ENCODE results near the gene CBLB. TPM values are rescaled to one million over a fixed set of nuclear protein-coding genes. Genes with fewer than 3 reads are reported as not detected.

Gene CBLB
- total and polyA plus RNA-seq, 4 donors = 25.1 to 44.6 (median 30.8) TPM

DNA sequence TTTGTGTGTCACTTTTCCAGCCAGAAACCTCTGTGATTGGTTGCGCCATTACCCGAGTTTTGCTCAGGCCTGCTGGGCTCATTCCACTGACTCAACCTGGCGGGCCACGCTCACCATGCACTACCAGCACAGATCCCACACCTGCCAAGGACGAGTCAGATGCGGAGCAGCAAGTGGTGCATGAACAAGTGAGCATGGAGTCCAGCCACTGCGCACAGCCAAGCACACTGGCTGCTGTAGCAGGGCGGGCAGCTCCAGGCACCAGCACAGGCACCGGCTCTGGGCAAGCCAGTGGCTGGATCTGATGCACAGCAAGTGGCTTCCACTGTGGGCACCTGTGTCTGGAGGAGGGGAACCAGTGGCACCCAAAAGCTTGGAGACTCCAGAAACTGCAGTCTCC is 110.4 kb downstream of the CBLB start:
- no peaks in the 10 kb centered on the region for H3K27me3 ChIP-seq (ENCODE audit: control insufficient read depth, insufficient read depth, low read length)
- H3K36me3 ChIP-seq (ENCODE audit: control insufficient read depth, insufficient read depth, low read length) = peaks cover 11% of the 10 kb centered on the region
- DNase-seq (ENCODE audit: low read depth in 4 of 6, low spot score in 6 of 6) = no peak
- WGBS (ENCODE audit: insufficient coverage) = 94% methylated on average over 7 of the region's 9 CpGs
- no peaks in the 10 kb centered on the region for H3K4me1 ChIP-seq (ENCODE audit: control insufficient read depth, insufficient read depth, low read length)
- H3K4me3 ChIP-seq (ENCODE audit: low read depth, low read length) = no peak overlapping the region
- no peaks in the 10 kb centered on the region for H3K9me3 ChIP-seq (ENCODE audit: control insufficient read depth, insufficient read depth, low read length)
- no peak overlapping the region for H3K27ac ChIP-seq (ENCODE audit: low read depth, low read length)

DNA sequence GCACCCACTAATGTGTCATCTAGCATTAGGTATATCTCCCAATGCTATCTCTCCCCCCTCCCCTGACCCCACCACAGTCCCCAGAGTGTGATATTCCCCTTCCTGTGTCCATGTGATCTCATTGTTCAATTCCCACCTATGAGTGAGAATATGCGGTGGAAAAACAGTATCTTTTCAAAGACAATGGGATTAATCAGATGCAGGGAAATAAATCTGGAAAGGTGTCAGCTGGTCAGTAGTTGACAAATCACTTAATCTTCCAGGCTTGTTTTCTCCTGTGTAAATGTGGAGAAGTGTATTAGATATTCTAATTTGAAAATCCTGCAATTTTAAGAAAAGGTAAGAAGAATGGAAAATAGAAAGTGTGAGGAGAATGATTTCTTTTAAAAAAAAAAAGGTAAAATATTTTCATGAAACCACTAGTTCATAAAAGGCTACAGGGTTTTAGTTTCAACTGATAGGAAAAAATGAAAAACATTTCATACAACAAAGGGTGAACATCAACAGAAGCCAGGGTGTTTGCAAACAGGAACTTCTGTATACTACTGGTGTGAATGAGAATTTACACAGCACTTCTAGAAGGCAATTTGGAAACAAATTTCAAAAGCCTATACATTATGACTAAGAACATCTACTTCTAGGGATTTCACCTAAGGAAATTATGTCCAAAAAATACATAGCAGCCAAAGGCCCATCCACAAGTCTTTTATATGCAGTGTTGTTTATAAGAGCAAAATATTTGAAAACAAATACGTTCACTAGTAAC is 113.5 kb downstream of the CBLB start:
- Histone ChIP-seq H3K4me3 (ENCODE audit: low read depth, low read length) (no peak overlapping the region), H3K9me3 (ENCODE audit: control insufficient read depth, insufficient read depth, low read length) (no peaks in the 10 kb centered on the region), H3K27me3 (ENCODE audit: control insufficient read depth, insufficient read depth, low read length) (no peaks in the 10 kb centered on the region), H3K27ac (ENCODE audit: low read depth, low read length) (no peak overlapping the region), H3K36me3 (ENCODE audit: control insufficient read depth, insufficient read depth, low read length) (peaks cover 11% of the 10 kb centered on the region), H3K4me1 (ENCODE audit: control insufficient read depth, insufficient read depth, low read length) (no peaks in the 10 kb centered on the region)
- no peak for DNase-seq (ENCODE audit: low read depth in 4 of 6, low spot score in 6 of 6)
- no CpG with 5 or more reads among the region's 2 CpGs for WGBS (ENCODE audit: insufficient coverage)

DNA sequence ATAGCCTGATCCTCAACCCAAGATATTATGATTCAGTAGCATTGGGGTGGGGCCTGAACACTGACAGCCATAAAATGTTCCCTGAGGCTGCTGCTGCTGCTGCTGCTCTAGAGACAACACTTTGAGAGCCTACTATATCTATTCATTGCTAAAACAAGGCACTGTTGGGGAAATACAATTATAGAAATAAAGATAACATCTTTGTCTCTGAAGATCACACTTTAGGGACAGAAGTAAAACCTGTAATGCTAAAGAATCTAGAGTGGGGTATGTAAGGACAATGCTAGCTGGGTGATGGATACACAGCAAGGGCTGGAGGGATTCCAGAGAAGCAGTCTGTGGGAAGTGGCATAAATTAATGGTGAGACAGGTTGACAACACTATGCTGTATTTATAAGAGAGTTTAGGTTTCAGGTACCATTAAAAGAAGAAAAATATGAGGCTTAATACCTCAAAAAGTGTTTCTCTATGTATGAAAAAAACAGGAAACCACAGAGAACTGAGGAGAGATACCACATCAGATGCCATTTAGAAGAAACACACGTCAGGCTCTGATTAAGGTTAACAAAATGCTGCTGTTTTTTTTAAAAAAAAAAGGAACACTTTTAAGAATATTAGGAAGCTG is 115.9 kb downstream of the CBLB start:
- Histone ChIP-seq H3K36me3 (ENCODE audit: control insufficient read depth, insufficient read depth, low read length) (no peaks in the 10 kb centered on the region), H3K27ac (ENCODE audit: low read depth, low read length) (no peak overlapping the region), H3K4me1 (ENCODE audit: control insufficient read depth, insufficient read depth, low read length) (no peaks in the 10 kb centered on the region), H3K9me3 (ENCODE audit: control insufficient read depth, insufficient read depth, low read length) (no peaks in the 10 kb centered on the region), H3K4me3 (ENCODE audit: low read depth, low read length) (no peak overlapping the region), H3K27me3 (ENCODE audit: control insufficient read depth, insufficient read depth, low read length) (no peaks in the 10 kb centered on the region)
- peak in 2 of 6 donors; percentile 21 to 24 for DNase-seq (ENCODE audit: low read depth in 4 of 6, low spot score in 6 of 6)
- WGBS (ENCODE audit: insufficient coverage) = no CpG with 5 or more reads among the region's 1 CpG

DNA sequence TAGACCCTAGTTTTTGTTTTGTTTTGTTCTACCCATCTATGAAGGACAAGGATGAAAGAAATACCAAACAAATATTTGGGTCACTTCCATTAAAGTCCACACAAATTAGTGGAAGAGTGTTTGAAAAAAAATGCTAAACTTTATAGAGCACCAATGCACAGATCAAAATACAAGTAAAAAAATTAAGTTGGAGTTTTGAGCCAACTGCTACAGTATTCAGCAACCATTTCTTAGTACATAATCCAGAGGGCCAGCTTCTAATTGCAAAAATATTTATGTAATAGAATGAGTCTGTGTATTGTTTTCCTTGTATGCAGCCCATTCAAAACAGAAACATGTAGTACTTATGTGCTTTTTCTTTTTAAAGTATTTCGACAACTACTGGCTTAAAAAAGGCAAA is 121.1 kb downstream of the CBLB start:
- peak in 1 of 6 donors; percentile 15 for DNase-seq (ENCODE audit: low read depth in 4 of 6, low spot score in 6 of 6)
- H3K36me3 ChIP-seq (ENCODE audit: control insufficient read depth, insufficient read depth, low read length) = no peaks in the 10 kb centered on the region
- H3K27ac ChIP-seq (ENCODE audit: low read depth, low read length) = no peak overlapping the region
- no peaks in the 10 kb centered on the region for H3K4me1 ChIP-seq (ENCODE audit: control insufficient read depth, insufficient read depth, low read length)
- no CpG with 5 or more reads among the region's 1 CpG for WGBS (ENCODE audit: insufficient coverage)
- no peaks in the 10 kb centered on the region for H3K27me3 ChIP-seq (ENCODE audit: control insufficient read depth, insufficient read depth, low read length)
- no peaks in the 10 kb centered on the region for H3K9me3 ChIP-seq (ENCODE audit: control insufficient read depth, insufficient read depth, low read length)
- H3K4me3 ChIP-seq (ENCODE audit: low read depth, low read length) = no peak overlapping the region

DNA sequence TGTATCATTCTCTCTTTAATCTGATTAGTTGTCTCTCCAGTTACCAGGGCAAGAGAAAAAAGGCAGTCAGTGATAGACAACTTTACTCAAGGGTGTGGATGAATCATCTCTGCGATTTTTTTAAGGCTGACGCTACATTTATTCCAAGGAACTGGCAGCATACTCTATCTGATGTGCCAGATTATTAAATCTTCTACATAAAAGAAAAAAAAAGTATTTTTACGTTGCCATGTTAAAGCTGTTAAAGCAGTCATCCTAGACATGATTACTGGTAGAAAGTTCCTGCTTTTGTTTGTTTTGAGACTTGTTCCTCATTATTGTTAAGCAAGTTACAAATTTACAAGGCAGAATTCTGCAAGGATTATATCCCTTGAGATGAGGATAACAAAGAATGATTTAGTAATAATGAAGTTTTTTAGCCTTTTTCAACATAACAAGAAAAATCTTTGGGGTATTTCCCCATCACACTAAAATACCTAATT is 121.7 kb downstream of the CBLB start:
- H3K9me3 ChIP-seq (ENCODE audit: control insufficient read depth, insufficient read depth, low read length) = no peaks in the 10 kb centered on the region
- peak in 1 of 6 donors; percentile 44 for DNase-seq (ENCODE audit: low read depth in 4 of 6, low spot score in 6 of 6)
- H3K27ac ChIP-seq (ENCODE audit: low read depth, low read length) = no peak overlapping the region
- no peaks in the 10 kb centered on the region for H3K36me3 ChIP-seq (ENCODE audit: control insufficient read depth, insufficient read depth, low read length)
- H3K27me3 ChIP-seq (ENCODE audit: control insufficient read depth, insufficient read depth, low read length) = no peaks in the 10 kb centered on the region
- H3K4me1 ChIP-seq (ENCODE audit: control insufficient read depth, insufficient read depth, low read length) = no peaks in the 10 kb centered on the region
- WGBS (ENCODE audit: insufficient coverage) = no CpG with 5 or more reads among the region's 3 CpGs
- H3K4me3 ChIP-seq (ENCODE audit: low read depth, low read length) = no peak overlapping the region

DNA sequence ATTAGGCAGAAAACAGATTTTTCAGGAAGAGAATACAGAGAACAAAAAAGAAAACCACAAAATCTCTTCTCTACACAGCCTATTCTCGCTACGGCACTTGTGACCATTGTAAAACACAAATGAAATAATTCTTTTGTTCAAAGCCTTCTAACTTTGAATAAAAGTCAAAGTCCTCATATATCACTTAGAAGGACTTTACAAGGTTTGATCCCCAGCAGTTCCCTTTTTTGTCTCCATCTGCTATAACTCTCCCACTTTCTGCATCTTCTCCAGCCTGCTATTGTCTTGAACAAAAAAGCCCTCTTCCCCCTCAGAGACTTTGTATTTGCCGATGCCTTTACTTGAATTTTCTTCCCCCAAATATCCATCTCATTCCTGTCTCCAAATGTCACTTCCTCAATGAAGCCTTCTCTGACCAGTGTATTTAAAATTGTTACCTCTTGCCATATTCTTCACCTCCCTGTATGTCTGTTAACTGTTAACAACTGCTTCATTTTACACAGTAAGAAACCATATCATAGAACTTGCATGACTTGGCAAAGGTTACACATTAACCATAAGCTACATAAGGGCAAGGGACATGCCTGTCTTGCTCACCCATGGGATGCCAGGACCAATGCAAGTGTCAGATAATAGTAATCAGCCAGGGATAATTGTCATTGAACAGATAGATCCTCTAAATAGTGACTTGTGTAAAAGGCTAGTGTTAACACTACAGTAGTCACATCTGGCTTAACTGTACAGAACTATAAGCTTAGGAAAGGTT is 122.4 kb downstream of the CBLB start:
- H3K27ac ChIP-seq (ENCODE audit: low read depth, low read length) = no peak overlapping the region
- H3K4me3 ChIP-seq (ENCODE audit: low read depth, low read length) = no peak overlapping the region
- no peaks in the 10 kb centered on the region for H3K27me3 ChIP-seq (ENCODE audit: control insufficient read depth, insufficient read depth, low read length)
- no peak for DNase-seq (ENCODE audit: low read depth in 4 of 6, low spot score in 6 of 6)
- H3K36me3 ChIP-seq (ENCODE audit: control insufficient read depth, insufficient read depth, low read length) = no peaks in the 10 kb centered on the region
- WGBS (ENCODE audit: insufficient coverage) = 50% methylated on average over 3 of the region's 3 CpGs
- no peaks in the 10 kb centered on the region for H3K4me1 ChIP-seq (ENCODE audit: control insufficient read depth, insufficient read depth, low read length)
- H3K9me3 ChIP-seq (ENCODE audit: control insufficient read depth, insufficient read depth, low read length) = no peaks in the 10 kb centered on the region

DNA sequence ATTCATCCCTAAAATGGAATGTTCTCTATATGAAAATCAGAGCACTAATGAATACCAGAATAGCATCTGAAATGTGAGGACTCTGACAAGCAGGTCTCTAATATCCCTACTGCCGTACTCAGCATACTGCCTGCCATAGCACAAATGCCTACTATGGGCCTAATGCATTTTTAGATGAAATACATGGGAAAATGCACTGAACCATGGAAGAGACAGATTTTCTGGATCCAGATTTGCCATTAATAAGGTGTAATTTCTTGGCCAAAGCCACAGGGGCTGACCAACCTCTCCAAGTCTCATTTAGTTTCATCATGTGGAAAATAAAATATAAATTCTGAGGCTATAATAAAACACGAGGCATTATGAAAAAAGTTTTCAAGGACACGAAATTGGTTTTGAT is 123.8 kb downstream of the CBLB start:
- no peak for DNase-seq (ENCODE audit: low read depth in 4 of 6, low spot score in 6 of 6)
- H3K9me3 ChIP-seq (ENCODE audit: control insufficient read depth, insufficient read depth, low read length) = no peaks in the 10 kb centered on the region
- no peaks in the 10 kb centered on the region for H3K4me1 ChIP-seq (ENCODE audit: control insufficient read depth, insufficient read depth, low read length)
- H3K27me3 ChIP-seq (ENCODE audit: control insufficient read depth, insufficient read depth, low read length) = no peaks in the 10 kb centered on the region
- H3K27ac ChIP-seq (ENCODE audit: low read depth, low read length) = no peak overlapping the region
- H3K4me3 ChIP-seq (ENCODE audit: low read depth, low read length) = no peak overlapping the region
- no peaks in the 10 kb centered on the region for H3K36me3 ChIP-seq (ENCODE audit: control insufficient read depth, insufficient read depth, low read length)
- WGBS (ENCODE audit: insufficient coverage) = no CpG with 5 or more reads among the region's 3 CpGs

DNA sequence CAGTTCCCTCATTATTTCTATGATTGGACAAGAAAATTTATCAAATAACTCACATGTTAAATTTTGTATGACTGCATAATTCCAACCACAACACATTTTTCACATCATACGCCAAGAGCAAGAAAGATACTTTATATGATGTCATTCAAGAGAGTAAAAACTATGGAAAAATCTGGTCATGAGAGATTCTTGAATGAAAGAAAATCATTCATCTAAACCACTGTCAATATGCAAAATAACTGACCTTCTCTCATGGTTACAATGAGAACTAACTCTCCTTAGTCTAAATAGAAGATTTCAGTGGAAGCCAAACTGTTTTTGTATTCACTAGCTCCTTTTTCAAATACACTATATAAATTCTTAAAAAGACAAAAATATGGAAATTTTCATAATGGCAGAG is 124.6 kb downstream of the CBLB start:
- Histone ChIP-seq H3K27me3 (ENCODE audit: control insufficient read depth, insufficient read depth, low read length) (no peaks in the 10 kb centered on the region), H3K4me3 (ENCODE audit: low read depth, low read length) (no peak overlapping the region), H3K4me1 (ENCODE audit: control insufficient read depth, insufficient read depth, low read length) (no peaks in the 10 kb centered on the region), H3K27ac (ENCODE audit: low read depth, low read length) (no peak overlapping the region), H3K36me3 (ENCODE audit: control insufficient read depth, insufficient read depth, low read length) (no peaks in the 10 kb centered on the region), H3K9me3 (ENCODE audit: control insufficient read depth, insufficient read depth, low read length) (no peaks in the 10 kb centered on the region)
- no peak for DNase-seq (ENCODE audit: low read depth in 4 of 6, low spot score in 6 of 6)
- no CpG with 5 or more reads among the region's 1 CpG for whole genome bisulfite sequencing (ENCODE audit: insufficient coverage)

DNA sequence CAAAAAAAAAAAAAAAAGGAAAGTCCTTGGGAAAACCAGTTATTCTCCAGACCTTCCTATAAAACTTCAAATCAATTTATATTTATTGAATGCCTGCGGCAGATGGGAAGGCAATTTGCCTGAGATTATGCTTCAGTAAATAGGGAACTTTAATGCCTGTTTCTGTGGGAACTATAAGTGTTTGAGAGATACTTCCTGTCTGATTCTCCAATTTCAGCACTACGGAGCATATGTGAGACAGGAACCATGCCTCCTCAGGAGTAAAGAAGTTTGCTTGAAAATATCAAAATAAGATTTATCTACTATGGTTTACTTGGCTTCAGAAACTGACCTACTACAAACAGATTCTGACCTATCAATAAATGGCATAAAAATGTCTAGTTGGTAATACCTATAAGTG is 135.5 kb downstream of the CBLB start:
- Histone ChIP-seq H3K36me3 (ENCODE audit: control insufficient read depth, insufficient read depth, low read length) (peaks cover 2% of the 10 kb centered on the region), H3K27ac (ENCODE audit: low read depth, low read length) (no peak overlapping the region), H3K4me1 (ENCODE audit: control insufficient read depth, insufficient read depth, low read length) (no peaks in the 10 kb centered on the region), H3K27me3 (ENCODE audit: control insufficient read depth, insufficient read depth, low read length) (no peaks in the 10 kb centered on the region), H3K9me3 (ENCODE audit: control insufficient read depth, insufficient read depth, low read length) (no peaks in the 10 kb centered on the region), H3K4me3 (ENCODE audit: low read depth, low read length) (no peak overlapping the region)
- no peak for DNase-seq (ENCODE audit: low read depth in 4 of 6, low spot score in 6 of 6)
- no CpG with 5 or more reads among the region's 2 CpGs for WGBS (ENCODE audit: insufficient coverage)
